GM18873 (cell line): Measurements from ENCODE around the gene RBPJ.

Source experiments
- ATAC-seq: cut with Tn5 transposase; IDR thresholded peaks from one replicate; pipeline ENCODE4 v1.9.1; 2021; ENCODE audit warnings: mild to moderate bottlenecking, moderate library complexity, moderate number of reproducible peaks; ENCODE audit not compliant: unreplicated experiment, low FRiP score

RBPJ gene

DNA sequence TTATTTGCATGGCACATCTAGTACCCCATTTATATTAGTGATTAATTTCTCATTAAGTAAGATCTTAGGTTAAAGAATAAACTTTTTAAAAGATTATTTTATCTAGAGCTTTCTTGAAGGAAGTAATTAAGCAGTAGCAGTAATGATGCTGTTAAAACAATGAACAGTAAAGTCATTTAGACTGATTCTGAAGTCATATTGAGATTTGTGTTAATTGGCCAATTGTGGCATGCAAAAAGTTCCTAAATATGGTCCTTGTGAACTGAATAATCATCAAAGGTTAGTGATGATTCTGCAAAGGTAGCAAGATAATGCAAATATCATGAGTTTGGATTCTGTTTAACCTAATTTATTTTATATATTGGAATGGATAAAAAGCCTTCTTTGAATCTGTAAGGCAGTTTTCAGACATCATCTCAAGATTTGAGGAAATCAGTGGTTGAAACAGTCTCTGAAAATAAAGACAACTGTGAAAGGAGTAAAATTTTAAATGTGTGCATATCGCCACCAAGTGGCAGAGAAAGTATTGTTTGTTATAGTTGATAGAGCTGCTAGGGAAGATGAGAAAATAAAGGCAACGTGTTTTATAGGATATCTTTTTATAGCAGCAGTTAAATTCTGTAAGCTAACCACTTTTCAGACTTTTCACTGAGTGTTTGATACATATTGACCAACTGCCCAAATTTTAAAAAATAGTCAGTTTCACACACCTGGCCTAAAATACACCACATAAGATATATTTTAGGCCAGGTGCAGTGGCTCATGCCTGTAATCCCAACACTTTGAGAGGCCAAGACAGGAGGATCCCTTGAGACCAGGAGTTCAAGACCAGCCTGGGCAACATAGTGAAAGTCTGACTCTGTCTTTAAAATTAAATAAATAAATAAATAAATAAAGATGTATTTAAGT lies 89.8 kb downstream of the RBPJ start:
- no peak for ATAC-seq

DNA sequence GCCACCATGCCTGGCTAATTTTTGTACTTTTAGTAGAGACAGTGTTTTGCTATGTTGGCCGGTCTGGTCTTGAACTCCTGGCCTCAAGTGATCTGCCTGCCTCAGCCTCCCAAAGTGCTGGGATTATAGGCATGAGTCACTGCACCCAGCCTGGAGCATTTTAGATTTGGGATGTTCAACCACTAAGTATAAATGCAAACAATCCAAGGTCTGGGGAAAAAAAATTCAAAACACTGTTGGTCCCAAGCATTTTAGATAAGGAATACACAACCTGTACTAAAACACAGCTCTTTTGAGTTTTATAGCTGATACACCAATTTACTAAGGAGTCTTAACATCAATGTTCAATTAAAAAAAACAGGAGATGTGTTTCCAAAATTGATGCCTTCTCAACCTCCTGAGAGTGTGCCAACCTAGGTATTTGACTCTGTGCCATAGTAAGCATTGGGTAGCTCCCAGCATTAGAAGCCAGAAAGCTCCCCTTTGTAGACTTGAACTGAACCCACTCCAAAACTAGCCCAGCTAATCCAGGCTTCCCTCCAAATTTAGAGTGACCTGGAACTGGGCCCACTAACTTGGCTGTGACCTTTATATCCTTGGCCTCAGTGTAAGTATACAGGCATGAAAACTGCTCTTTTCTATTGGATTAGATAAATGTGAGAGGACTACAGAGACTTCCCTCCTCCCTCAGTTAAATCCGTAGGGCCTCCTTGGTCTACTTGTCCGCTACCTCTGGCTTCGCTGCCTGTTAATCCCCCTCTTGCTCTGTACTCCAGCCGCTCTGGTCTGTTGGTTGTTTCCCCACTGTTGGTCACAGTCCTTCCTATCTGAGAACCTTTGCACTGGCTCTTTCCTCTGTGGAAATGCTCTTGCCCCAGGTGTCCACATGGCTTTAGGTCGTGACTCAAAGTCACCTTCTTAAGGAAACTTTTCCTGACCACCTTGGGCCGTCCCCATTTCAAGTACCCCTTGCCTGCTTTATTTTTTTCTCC lies 91.9 kb downstream of the RBPJ start:
- ATAC-seq = no peak

DNA sequence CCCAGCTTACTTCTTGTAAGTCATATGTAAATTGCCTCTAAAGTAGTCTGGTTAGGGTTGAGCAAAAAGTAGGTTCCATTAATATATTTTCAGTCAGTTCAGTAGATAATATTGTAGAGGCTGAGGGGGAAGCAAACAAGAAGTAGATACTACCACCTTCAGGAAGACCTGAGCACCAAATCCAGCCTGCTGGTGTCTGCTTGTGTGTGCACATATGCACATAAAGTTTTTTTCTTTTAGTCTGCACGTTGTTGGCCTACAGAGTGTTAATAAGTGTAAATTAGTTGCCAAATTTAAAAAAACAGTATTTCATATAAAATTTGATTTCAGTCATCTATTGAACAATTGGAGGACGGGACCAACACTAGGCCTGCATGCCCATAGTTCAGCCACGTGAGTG lies 92.8 kb downstream of the RBPJ start:
- no peak for ATAC-seq

DNA sequence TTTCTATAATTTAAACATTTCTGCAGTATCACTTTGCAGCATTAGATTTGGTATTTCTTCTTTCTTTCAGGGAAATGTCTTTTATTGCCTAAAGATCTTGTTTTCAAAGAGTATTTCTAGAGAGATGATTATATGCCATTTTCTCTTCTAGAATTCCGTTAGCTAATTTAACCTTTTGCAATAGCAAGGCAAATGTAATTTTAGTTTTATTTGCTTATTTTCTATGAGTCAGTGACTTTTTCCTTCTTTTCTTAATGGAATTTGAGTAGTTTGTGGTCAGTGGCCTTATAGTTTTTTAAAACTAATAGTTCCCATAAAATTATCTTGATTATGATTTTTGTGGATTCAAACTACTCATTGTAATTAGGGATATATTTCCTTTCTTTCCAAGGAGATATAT lies 97.3 kb downstream of the RBPJ start:
- no peak for ATAC-seq

GRCh38 chr4:26418850-26419249 lies 98.0 kb downstream of the RBPJ start:
- no peak for ATAC-seq

- ATAC-seq = no peak
Measured at GRCh38 chr4:26420438-26420837, 99.6 kb downstream of the RBPJ start.

GRCh38 chr4:26420913-26421312 lies 100.1 kb downstream of the RBPJ start:
- ATAC-seq = no peak

DNA sequence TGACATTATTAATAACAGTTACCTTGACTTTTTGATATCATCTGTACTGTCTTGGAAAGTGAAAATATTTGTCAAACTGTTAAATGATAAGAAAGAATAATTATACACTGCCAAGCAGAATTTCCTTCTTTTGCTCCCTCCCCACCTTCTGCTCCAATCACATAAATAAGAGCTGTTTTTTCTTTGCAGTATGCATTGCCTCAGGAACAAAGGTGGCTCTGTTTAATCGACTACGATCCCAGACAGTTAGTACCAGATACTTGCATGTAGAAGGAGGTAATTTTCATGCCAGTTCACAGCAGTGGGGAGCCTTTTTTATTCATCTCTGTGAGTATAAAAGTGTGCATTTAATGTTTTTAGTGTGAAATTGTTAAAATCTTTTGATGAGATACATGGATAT lies 103.3 kb downstream of the RBPJ start:
- no peak for ATAC-seq

DNA sequence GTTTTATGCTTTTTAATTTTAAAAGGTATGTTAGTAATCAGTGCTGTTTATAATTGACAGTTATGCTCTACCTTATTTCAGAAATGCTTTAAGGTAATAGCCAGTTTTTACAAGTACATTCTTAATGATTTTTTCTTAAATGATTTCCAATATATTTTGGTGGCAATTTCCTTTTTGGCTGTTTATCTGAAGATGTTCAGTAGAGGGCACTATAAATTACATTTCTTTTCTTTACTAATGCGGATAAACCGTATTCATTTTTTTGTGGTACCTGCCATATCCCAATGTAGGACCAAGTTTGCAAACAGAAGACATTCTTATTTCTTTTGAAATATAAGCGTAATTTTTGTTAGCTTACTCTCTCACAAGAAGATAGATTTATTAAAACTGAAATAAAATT lies 104.0 kb downstream of the RBPJ start:
- ATAC-seq = no peak

DNA sequence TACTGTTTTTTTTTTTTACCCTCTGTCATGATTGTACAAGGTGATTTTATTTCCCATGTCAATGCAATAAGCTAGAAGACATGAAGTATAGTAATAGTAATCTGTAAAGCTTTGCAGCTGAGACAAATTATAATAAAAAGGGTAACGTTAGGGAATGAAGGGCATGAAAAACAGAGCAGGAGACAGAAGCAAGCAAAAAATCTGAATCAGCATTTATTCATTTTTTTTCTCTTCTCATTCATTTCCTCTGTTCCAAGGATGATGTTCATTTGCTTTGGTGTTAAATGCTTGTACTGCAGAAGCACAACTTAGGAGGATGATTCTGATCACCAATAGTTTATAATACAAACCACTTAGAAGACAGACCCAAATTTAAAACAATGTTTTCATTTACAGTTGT lies 105.1 kb downstream of the RBPJ start:
- ATAC-seq = no peak

DNA sequence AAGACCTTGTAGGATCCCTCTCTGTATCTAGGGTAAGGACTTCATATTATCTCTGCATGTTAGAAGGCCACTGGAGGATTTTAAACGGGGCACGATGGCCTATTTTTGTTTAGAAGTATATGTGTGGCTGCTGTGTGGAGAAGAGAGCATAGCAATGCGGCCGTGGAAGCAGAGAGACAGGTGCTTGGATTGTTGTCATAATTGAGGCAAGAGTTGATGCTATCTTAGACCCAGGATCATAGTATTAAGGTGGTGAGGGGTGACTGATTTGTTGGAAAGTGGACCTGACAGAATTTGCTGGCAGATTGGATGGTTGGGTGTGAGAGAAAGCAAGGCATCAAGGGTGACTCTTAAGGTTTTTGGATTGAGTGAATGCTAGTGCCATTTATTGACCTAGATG lies 106.1 kb downstream of the RBPJ start:
- no peak for ATAC-seq

- no peak for ATAC-seq
Measured at GRCh38 chr4:26429910-26430309, 109.1 kb downstream of the RBPJ start.

DNA sequence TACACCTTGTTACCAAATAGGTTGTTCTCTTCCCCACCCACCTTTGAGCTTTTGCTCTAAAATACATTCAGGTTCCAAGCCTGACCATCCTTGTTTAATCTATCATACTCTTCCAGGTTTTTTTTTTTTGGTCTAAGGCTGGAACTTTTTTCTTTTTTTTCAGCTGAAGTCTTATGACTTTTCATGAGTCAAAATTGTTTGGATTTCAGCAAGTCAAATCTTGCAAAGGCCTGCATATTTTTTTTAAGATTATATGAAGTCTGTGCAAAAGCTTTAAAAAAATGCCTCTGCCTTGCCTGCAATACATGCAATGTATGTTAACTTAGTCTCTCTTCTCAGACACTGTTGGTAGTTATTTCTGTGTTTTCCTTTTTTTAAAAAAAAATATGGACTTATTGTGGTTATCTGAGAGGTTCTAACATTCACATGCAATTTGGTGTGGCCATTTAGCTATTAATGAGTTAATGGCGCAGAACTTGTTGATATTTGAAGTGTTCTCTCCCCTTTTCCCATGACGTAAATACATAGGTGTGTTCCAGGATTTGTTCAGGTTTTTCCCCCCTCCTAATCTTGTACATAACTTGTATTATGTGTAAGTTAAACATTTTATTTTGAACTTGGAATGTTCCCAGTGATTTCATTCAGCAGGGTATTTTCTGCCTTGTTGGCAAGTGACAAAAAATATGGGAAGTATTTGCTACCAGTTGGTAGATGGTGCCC lies 110.8 kb downstream of the RBPJ start:
- ATAC-seq = no peak

DNA sequence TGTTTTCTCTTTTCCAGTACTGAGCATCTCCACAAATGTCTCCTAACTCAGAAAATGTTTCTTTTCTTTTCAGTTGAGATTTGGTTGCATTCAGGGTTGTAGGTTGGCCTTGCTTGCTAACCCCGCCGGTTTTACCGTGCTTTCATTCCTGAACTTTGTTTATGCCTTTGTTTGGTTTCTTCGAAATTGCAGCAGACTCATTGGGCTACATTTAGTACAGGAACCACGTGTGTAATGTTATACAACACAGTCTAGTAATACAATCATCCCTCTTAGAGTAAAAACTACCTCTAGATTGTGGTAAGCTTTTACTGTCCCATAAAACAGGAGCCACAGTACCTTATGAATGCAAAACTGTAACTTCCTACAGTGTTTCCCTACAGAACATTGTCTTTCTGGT lies 111.6 kb downstream of the RBPJ start:
- ATAC-seq = no peak

- no peak for ATAC-seq
Measured at GRCh38 chr4:26433556-26433955, 112.7 kb downstream of the RBPJ start.

- no peak for ATAC-seq
Measured at GRCh38 chr4:26434030-26434639, 113.3 kb downstream of the RBPJ start.

- no peak for ATAC-seq
Measured at GRCh38 chr4:26441102-26441501, 120.3 kb downstream of the RBPJ start.

DNA sequence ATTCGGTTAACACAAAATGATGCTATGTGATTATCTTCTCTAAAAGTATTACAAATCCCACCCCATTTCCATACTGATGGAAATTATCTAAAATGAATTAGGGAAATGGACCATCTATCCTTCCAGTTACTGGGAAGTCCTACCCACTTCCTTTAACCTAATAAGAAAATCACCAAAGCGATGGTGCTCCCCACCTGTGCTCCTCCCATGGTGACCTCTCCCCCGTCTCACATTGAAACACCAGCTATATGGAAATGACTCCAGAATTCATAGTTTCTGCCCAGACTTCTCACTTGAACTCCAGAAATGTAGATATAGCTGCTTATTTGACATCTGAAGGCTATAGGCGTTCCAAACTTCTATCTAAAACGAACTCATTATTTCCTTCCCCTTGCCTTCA lies 121.0 kb downstream of the RBPJ start:
- ATAC-seq = no peak

- ATAC-seq = no peak
Measured at GRCh38 chr4:26447378-26447777, 126.6 kb downstream of the RBPJ start.

DNA sequence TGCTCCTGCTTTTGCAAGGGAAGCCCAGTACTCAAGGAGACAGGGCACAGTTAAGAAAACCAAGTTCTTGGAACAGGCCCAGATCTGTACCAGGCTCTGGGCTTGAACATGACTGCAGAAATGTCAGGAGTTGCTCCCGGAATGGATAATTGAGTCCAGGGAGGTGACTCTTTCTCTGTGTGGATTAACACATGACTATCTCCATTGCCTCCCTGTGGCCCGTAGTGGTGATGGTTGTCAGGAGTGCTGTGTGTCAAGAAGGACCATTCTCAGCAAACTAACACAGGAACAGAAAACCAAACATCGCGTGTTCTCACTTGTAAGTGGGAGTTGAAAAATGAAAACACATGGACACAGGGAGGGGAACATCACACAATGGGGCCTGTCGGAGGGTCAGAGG lies 129.6 kb downstream of the RBPJ start:
- no peak for ATAC-seq
